Measurements from ENCODE around the gene IGFBP5.

- TF ChIP-seq EP300 (IDR thresholded peaks at IDR 0.05; ENCODE audit: low read length) (no peak), TEAD2 (tag; IDR thresholded peaks at IDR 0.05) (no peak), SIRT6 (IDR thresholded peaks at IDR 0.05; ENCODE audit: low read depth, low read length) (no peak), FOXJ2 (tag; IDR thresholded peaks at IDR 0.05) (no peak), ZNF398 (CRISPR knock-in tag; IDR thresholded peaks at IDR 0.05) (no peak), RAD21 (CRISPR knock-in tag; conservative IDR thresholded peaks at IDR 0.05 in 1 of 2, IDR thresholded peaks at IDR 0.05 in 1 of 2) (no peak), CREB1 (IDR thresholded peaks at IDR 0.05) (no peak), CREB1 (CRISPR knock-in tag; IDR thresholded peaks at IDR 0.05) (no peak), POLR2A (conservative IDR thresholded peaks at IDR 0.05) (no peak), EZH2 (IDR thresholded peaks at IDR 0.05; ENCODE audit: borderline replicate concordance, low read depth, low read length) (no peak)
Observed at GRCh38 chr2:216701544-216701943, 6.2 kb upstream of the IGFBP5 start.

All from K562 (cell line).